ENCODE results near the gene GLMP. TPM values are rescaled to one million over a fixed set of nuclear protein-coding genes. Genes with fewer than 3 reads are reported as not detected.
A peak's percentile ranks its signal among the peaks of the same experiment; 100 is the strongest.
"Not testable (repeated sequence)": the region's sequence is repeated elsewhere in the genome, so short reads cannot be mapped to it uniquely, and the experiment has no call there.

The GLMP gene
- total RNA-seq, 2 donors from 2014 or later = 16.5 to 24.4 TPM

DNA sequence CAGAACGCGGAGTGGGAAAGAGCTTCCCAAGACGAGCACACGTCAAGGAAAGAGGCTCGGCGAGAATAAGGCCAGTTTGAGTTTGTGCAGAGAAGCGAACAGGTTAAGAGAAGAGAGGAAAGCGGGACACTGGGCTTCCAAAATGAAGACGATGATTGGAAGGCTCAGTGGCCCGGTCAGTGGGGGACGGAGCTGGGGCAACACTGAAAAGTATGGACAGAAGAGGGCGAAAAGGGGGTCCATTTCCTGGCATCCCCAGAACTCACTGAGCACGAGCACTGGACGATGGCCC lies 42.4 kb upstream of the GLMP start:
- peak overlapping the region in 3 of 4 donors; percentile 39 to 90 (median 83) for H3K27ac ChIP-seq
- 0% methylated on average over 14 of the region's 14 CpGs for WGBS, 2 donors
- intact Hi-C loops (cut with DNase I) = no loop called here
- DNase-seq (no peak), ATAC-seq (peak; percentile 15)
- TF ChIP-seq POLR2A (IDR thresholded peaks at IDR 0.05) = no peak
- TF ChIP-seq, protein P1, sequence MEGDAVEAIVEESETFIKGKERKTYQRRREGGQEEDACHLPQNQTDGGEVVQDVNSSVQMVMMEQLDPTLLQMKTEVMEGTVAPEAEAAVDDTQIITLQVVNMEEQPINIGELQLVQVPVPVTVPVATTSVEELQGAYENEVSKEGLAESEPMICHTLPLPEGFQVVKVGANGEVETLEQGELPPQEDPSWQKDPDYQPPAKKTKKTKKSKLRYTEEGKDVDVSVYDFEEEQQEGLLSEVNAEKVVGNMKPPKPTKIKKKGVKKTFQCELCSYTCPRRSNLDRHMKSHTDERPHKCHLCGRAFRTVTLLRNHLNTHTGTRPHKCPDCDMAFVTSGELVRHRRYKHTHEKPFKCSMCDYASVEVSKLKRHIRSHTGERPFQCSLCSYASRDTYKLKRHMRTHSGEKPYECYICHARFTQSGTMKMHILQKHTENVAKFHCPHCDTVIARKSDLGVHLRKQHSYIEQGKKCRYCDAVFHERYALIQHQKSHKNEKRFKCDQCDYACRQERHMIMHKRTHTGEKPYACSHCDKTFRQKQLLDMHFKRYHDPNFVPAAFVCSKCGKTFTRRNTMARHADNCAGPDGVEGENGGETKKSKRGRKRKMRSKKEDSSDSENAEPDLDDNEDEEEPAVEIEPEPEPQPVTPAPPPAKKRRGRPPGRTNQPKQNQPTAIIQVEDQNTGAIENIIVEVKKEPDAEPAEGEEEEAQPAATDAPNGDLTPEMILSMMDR (IDR thresholded peaks at IDR 0.05) = peak in 1 of 7 experiments; percentile 8
- no peaks in the 10 kb centered on the region for H3K27me3 ChIP-seq
- H3K9me3 ChIP-seq = no peaks in the 10 kb centered on the region
- H3K4me1 ChIP-seq = peaks cover 21% of the 10 kb centered on the region
- peak overlapping the region; percentile 75 to 93 for H3K4me3 ChIP-seq
- peaks cover 0 to 11% of the 10 kb centered on the region in 2 donors for H3K36me3 ChIP-seq (replicated peaks in 1 of 2; ENCODE audit: insufficient read depth in 1 of 2, low read depth in 2 of 2)

DNA sequence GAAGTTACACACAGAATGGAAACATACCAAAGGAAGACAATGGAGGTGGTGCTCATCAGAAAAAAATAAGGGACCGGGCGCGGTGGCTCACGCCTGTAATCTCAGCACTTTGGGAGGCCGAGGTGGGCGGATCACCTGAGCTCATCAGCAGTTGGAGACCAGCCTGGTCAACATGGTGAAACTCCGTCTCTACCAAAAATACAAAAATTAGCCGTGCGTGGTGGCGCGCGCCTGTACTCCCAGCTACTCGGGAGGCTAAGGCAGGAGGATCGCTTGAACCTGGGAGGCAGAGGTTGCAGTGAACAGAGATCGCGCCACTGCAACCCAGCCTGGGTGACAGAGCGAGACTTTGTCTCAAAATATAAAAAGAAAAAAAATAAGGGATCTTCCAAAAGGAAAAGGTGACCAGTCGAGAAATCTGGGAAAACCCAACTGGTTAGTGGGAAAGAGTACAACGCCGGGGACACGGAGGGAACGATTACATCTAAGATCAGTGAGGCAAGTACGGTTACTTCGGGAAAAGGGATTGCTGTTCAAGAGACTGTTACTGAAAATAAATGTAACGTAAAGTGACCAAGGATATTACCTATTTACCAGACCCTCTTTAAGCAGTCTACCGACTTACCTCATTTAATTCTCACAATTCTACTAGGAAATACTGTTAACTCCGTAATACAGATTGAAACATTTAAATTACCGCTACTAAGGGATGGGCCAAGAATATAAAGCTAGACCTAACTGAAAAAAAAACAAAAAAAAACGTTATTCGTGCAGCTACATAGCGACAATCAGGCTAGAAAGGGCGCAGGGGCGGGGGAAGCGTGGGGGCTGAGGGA lies 41.8 kb upstream of the GLMP start:
- 33 to 40% methylated on average over 34 of the region's 34 CpGs for WGBS, 2 donors
- H3K4me1 ChIP-seq = peaks cover 21% of the 10 kb centered on the region
- H3K36me3 ChIP-seq (replicated peaks in 1 of 2; ENCODE audit: insufficient read depth in 1 of 2, low read depth in 2 of 2) = peaks cover 0 to 17% of the 10 kb centered on the region in 2 donors
- no peaks in the 10 kb centered on the region for H3K27me3 ChIP-seq
- H3K9me3 ChIP-seq = no peaks in the 10 kb centered on the region
- peak overlapping the region; percentile 75 to 93 for H3K4me3 ChIP-seq
- DNase-seq (no peak), ATAC-seq (no peak)
- intact Hi-C loops (cut with DNase I) = no loop called here
- peak overlapping the region in 3 of 4 donors; percentile 39 to 90 (median 83) for H3K27ac ChIP-seq
- no peak for TF ChIP-seq POLR2A (IDR thresholded peaks at IDR 0.05)
- TF ChIP-seq, protein P1 (IDR thresholded peaks at IDR 0.05) = no peak

DNA sequence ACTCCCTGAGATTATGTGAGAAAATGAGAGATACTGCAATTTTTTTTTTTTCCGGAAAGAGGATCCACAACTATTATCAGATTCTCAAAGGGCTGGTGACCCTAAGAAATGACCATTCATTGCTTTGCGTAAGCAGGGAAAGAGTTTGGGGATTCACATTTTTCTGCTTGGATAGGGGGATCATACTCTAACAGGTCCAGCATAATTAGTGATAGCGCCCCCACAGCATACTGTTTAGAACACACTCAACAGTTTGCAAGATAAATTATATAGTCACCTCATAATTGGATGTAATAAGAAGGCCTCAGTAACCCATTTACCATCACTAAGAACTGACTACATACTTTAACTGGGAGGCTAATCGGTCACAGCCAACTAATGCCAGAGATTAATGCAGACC lies 40.8 kb upstream of the GLMP start:
- intact Hi-C loops (cut with DNase I) = no loop called here
- Histone ChIP-seq H3K36me3 (replicated peaks in 1 of 2; ENCODE audit: insufficient read depth in 1 of 2, low read depth in 2 of 2) (peaks cover 0 to 22% of the 10 kb centered on the region in 2 donors), H3K4me3 (no peak overlapping the region), H3K27me3 (no peaks in the 10 kb centered on the region), H3K4me1 (peaks cover 21% of the 10 kb centered on the region), H3K9me3 (no peaks in the 10 kb centered on the region), H3K27ac (no peak overlapping the region)
- WGBS, 2 donors = 53 to 67% methylated on average over 4 of the region's 4 CpGs
- DNase-seq (no peak), ATAC-seq (no peak)
- TF ChIP-seq, protein P1 (IDR thresholded peaks at IDR 0.05) = no peak
- no peak for TF ChIP-seq POLR2A (IDR thresholded peaks at IDR 0.05)

DNA sequence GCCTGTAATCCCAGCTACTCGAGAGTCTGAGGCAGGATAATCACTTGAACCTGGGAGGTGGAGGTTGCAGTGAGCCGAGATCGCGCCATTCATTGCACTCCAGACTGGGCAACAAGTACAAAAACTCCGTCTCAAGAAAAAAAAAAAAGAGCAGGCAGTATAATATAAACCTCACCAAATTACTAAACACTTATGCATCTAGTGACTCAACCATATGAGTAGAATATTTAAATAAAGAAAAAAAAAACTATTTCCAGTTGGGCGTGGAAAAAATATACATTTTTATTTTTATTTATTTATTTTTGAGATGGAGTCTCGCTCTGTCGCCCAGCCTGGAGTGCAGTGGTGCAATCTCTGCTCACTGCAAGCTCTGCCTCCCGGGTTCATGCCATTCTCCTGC lies 27.7 kb upstream of the GLMP start:
- intact Hi-C loops (cut with DNase I); H3K27me3 ChIP-seq; H3K9me3 ChIP-seq; DNase-seq; H3K27ac ChIP-seq; H3K4me3 ChIP-seq; H3K4me1 ChIP-seq; ATAC-seq: not testable (repeated sequence)
- WGBS, 2 donors = 93% methylated on average over 9 of the region's 9 CpGs
- peaks cover 10 to 37% of the 10 kb centered on the region in 2 donors for H3K36me3 ChIP-seq (replicated peaks in 1 of 2; ENCODE audit: insufficient read depth in 1 of 2, low read depth in 2 of 2)

DNA sequence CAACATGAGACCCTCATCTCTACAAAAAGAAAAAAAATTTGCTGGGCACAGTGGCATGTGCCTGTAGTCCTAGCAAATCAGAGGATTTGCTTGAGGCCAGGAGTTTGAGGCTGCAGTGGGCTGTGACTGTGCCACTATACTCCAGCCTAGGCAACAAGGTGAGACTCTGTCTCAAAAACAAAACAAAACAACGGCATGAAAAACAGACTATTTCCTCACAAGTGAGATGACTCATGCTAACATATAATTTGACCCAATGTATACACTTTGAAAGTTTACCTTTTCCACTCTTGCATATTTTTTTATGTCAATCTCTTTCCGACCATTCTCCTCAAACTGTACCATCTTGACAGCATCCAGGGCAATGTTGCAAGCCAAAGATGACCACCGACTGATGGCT lies 25.1 kb upstream of the GLMP start:
- Histone ChIP-seq H3K9me3 (no peaks in the 10 kb centered on the region), H3K36me3 (replicated peaks in 1 of 2; ENCODE audit: insufficient read depth in 1 of 2, low read depth in 2 of 2) (peaks cover 26 to 61% of the 10 kb centered on the region in 2 donors), H3K4me1 (no peaks in the 10 kb centered on the region), H3K4me3 (no peak overlapping the region), H3K27me3 (no peaks in the 10 kb centered on the region), H3K27ac (no peak overlapping the region)
- no peak for DNase-seq
- no peak for ATAC-seq
- intact Hi-C loops (cut with DNase I) = no loop called here
- TF ChIP-seq, protein P1 (IDR thresholded peaks at IDR 0.05) = no peak
- no peak for TF ChIP-seq POLR2A (IDR thresholded peaks at IDR 0.05)
- WGBS, 2 donors = 74 to 80% methylated on average over 3 of the region's 3 CpGs
